Activated CD4-positive, alpha-beta T cell treated with anti-CD3 and anti-CD28 coated beads, Interleukin-2, amount 50 U/mL, for 16 hours (primary cell): ENCODE results near the gene APPBP2.
"Not testable (repeated sequence)": the region's sequence is repeated elsewhere in the genome, so short reads cannot be mapped to it uniquely, and the experiment has no call there.

Source experiments
- DNase-seq: peaks from one replicate; pipeline ENCODE4 v3.0.0-alpha.2; 2020

The APPBP2 gene

GRCh38 chr17:60490594-60490993, 35.4 kb downstream of the APPBP2 start:
- not testable (repeated sequence) for DNase-seq

DNA sequence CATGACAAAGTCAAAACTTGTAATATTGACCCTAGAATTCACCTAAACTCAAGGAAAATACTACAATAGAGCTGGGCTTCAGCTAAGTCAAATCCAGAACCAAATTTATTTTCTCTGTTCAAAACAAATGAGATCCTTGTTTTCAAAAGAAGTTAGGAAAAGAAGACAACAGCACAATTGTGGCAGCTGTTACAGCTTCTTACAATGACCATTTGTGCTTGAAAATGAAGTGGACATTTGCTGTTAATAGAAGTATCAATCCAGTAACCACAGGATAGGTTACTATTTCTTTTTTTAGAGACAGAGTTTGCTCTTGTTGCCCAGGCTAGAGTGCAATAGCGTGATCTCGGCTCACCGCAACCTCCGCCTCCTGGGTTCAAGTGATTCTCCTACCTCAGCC, 44.4 kb downstream of the APPBP2 start:
- DNase-seq: no peak

GRCh38 chr17:60473788-60474187, 52.3 kb downstream of the APPBP2 start:
- no peak for DNase-seq

DNA sequence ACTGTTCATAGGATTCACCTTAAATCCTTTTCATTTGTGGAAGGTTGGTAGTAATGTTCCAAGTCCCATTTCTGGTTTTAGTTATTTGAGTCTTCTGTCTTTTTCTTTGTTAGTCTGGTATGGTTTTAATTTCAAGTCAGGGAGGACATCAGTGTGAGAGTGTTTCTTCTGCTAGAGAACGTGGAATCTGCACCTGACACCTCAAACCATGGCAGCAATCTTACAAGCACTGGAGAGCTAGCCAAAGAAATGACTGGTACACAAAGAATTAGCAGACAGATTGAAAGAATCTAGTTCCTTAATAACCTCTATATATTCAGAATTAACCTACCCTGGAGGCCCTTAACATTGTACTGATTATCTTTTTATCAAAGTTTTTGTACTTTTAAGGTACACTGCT, 53.6 kb downstream of the APPBP2 start:
- DNase-seq: no peak

- no peak for DNase-seq
Measured at GRCh38 chr17:60471451-60471850, 54.6 kb downstream of the APPBP2 start.

DNA sequence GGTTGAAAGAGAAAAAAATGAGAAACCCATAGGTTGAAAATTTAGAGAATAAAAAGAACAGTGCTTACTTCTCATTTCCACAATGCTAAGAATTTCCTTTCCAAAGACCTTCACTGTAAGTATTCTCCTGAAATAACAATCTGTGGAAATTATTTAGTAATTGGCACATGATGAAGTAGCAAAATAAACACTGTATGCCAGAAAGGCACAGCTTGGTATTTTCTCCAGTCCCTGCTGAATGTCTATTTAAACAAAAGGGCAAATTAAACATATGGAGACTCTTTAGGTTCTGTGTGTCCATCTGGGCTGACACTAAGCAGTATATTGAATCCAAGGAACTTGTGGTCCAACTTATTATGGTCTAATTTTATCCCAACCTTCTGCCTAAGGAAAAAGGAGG, 57.7 kb downstream of the APPBP2 start:
- no peak for DNase-seq

DNA sequence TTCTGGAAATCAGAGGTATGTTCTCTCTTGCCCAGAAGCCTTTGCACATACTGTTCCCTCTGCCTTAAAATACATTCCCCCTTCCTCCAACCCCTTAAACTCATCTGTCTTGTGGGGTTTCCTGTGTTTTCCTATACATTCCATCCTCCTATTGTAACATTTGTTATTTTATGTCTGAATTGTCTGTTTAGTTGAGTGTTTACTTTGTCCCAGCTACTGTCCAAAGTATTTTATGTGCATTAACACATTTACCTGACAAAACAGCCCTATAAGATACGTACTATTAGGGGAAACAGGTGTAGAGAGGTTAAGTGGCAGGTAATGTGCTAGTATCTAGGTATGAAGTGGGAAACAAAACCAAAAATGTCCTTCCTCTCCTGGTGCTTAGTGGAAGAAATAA, 61.7 kb downstream of the APPBP2 start:
- DNase-seq: no peak

DNA sequence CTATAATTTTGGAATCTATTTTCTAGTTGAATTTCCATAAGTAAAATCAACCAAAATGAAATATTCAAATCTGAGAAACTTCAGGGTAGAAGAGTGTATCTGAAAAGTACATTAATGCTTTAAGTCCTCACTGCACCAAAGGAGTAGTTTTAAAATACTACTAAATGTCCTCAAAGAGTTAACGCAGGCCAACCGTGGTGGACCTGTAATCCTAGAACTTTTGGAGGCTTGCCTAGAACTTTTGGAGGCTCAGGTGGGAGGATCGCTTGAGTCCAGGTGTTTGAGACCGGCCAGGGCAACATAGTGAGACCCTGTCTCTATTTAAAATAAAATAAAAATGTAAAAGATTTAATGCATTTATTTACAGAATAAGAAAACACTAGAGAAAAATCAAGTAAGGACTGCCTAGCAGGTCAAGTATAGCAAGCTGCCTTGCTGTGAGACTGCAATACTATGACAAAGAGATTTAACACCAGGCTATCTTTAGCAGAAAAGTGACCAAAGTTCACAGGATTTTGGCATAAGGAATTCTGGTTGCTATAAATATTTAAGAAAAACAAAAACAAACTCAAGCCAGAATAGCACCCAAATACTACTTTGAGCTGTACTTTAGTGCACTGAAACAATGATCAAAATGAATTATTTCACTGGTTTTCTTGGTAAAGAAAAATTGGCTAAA, 62.7 kb downstream of the APPBP2 start:
- DNase-seq: no peak

DNA sequence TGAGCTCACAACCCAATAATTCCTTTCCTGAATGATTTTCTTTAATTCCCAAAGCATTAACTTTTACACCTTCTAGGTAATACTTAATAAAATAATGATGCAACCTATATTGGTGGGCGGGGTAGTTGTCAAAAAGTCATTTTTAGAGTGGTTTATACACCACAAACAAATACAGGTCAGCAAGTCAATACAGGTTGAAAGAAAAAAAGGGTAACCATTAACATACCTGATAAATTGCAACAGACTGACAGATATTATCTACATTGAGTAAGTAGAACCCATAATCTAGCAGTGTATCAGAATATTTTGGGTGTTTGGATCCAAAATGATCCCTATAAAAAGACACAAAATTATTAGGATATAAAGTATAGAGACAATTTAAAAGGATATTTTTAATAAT, 64.5 kb downstream of the APPBP2 start:
- no peak for DNase-seq

DNA sequence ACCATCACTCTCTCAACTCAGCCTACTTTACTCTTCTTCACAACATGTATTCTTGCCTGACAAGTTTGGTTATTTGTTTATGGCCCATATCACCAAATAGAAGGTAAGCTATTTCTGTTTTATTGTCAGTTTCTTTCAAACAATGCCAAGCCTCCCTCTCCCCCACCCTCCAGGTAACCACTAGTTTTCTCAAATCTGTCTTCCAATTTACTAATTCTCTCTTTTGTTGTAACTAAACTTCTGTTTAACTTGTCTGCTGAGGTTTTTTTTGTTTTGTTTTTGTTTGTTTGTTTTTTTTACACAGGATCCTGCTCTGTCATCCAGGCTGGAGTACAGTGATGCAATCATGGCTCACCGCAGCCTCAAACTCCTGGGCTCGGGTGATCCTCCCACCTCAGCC, 68.9 kb downstream of the APPBP2 start:
- no peak for DNase-seq

DNA sequence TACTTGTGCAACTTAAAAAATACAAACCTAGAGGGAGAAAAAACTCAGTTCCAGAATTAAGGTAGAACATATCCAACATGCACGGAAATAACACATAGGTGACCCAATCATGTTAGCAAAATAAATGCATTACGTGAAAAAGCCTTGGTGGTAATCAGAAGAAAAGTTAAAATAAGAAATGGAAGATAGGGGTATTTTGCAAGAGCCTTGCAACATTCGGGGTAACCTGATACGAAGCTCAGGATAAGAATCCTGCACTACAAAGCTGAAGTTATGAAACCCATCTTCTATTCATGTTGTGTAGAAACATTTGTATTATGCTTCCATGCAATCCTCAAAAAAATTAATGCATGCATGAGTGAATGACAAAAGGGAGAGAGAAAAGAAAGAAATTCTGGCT, 70.7 kb downstream of the APPBP2 start:
- no peak for DNase-seq

DNA sequence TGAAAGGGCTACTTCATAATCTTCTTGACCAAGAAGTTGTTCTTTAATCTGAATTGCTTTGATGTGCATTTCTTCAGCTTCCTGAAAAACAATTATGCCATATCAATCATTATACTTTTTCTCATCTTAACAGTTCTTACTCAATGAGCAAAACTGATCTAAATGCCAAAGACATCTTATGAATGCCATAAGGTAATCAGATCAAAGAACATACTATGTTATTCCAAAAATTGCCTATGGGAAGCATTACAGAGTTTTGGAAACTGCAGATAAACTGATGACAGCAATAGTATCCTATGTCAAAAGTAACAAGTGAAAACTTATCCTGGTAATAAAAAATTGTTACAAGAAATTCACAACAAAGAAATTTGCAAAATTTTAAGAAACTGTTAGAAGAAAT, 74.1 kb downstream of the APPBP2 start:
- DNase-seq: no peak

GRCh38 chr17:60451071-60451470, 75.0 kb downstream of the APPBP2 start:
- no peak for DNase-seq

GRCh38 chr17:60447375-60447774, 78.7 kb downstream of the APPBP2 start:
- no peak for DNase-seq

DNA sequence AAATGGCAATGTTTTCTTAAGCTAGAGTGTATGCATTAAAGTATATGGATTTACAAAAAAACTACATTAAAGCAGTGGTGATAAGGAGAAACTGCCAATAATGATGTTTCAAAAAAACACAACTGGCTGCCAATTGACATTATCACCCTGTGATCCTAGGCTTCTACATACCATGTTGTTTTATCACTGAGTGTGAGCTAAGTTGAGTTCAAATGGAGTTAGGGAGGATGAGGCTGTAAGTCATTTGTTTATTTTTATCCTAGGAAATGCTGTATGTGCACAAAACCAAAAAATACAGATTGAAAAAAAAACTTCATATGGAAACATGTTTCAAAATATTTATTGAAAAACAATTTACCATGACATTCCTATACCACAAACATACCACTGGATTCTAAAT, 80.9 kb downstream of the APPBP2 start:
- DNase-seq: no peak

- DNase-seq: no peak
Measured at GRCh38 chr17:60443713-60444112, 82.3 kb downstream of the APPBP2 start.

- no peak for DNase-seq
Measured at GRCh38 chr17:60442271-60443173, 83.5 kb downstream of the APPBP2 start.

DNA sequence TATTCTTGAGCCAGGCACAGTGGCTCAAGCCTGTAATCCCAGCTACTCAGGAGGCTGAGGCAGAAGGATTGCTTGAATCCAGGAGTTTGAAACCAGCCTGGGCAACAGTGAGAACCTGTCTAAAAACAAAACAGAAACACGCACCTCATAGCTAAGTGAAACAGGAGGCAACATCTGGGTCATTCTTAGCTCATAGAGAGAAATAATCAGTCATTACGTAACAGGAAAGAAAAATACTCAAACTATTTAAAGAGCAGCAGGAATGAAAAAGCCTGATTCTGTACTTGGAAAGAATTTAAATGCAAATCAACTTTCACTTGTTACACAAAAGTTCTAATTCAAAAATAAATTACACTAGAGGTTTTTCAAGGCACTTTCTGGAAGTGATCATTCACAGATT, 86.5 kb downstream of the APPBP2 start:
- DNase-seq: peak; percentile 14

DNA sequence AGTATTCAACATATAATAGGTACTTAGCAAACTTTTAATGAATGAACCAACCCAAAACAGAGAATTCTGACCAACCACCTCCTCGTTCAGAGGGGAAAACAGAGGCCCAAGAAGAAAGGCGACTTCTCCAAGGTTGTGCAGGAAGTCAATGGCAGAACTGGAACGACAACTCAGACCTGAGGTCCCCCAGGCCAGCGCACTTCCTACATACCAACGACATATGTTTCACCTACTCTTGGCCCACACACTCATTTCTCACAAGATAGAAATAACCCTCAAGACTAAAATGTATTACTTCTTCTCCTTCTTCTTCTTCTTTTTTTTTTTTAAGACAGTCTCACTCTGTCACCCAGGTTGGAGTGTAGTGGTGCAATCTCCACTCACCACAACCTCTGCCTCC, 89.4 kb downstream of the APPBP2 start:
- no peak for DNase-seq

DNA sequence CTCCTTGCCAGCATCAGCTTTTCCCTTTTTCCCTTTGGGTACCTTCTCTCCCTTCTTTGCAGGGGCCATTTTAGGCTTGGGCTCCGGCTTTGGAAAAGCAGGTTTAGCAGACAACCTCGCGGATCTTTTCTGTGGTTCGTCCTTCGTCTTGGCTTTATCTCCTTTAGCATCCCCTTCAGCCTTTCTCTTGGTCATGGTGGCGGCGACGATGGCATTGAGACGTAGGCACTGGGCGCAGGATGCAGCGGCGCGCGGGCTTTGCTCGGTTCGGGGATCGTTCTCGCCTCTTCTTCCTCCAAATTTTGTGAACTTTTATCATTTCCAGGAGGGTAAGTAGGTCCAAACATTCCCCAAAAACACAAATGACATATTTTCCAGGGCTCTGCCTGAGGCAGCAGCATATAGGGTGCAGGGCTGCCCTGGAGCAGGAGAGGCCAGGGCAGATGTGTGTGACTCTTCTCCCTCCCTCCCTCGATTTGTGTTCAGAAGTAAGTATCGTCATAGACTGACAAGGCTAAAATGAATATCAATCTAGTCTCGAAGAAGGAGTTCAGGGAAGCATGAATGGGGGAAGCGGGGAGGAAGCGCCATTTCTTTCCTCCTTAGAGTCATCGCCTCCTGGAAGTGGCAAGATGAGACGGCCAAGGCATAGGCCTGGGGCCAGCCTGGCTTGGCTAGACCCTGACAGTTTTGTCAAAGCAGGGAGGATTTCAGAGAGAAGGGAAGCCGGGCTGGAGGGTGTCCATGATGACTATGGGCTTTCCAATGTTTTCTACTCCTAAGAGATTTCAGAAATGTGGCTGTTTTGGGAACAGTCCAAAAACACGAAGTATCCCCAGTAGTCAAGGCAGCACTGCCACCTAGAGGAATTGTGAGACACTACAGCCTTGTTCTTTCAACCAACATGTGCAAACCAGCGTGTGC, 90.5 kb downstream of the APPBP2 start:
- peak; percentile 74 for DNase-seq

DNA sequence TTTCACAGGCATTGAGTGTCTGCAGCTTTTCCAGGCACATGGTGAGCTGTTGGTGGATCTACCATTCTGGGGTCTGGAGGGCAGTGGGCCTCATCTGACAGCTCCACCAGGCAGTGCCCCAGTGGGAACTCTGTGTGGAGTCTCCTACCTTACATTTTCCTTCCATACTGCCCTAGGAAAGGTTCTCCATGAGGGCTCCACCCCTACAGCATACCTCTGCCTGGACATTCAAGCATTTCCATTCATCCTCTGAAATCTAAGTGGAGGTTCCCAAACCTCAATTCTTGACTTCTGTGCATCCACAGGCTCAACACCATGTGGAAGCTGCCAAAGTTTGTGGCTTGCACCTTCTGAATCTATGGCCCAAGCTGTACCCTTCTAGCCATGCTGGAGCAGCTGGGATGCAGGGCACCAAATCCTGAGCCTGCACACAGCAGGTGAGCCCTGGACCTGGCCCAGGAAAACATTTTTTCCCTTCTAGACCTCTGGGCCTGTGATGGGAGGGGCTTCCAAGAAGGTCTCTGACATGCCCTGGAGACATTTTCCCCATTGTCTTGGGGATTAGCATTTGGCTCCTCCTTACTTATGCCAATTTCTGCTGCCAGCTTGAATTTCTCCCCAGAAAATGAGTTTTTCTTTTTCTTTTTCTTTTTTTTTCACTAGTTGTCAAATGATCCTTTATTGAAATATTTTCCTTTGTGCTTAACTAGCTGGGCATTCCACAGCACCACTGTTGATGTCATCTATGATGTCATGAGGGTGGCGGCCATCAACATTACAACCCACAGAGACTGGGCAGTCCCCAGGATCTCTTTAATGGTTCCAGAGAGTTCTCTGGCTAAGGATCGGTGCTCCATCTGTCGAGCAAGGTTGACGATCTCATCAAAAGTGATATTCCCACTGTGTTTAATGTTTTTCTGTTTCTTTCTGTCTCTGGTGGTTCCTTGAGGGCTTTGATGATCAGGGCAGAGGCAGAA, 92.7 kb downstream of the APPBP2 start:
- DNase-seq: not testable (repeated sequence)

- DNase-seq: not testable (repeated sequence)
Measured at GRCh38 chr17:60430561-60430960, 95.5 kb downstream of the APPBP2 start.
